Measurements from ENCODE around the gene CPOX.

The CPOX gene

DNA sequence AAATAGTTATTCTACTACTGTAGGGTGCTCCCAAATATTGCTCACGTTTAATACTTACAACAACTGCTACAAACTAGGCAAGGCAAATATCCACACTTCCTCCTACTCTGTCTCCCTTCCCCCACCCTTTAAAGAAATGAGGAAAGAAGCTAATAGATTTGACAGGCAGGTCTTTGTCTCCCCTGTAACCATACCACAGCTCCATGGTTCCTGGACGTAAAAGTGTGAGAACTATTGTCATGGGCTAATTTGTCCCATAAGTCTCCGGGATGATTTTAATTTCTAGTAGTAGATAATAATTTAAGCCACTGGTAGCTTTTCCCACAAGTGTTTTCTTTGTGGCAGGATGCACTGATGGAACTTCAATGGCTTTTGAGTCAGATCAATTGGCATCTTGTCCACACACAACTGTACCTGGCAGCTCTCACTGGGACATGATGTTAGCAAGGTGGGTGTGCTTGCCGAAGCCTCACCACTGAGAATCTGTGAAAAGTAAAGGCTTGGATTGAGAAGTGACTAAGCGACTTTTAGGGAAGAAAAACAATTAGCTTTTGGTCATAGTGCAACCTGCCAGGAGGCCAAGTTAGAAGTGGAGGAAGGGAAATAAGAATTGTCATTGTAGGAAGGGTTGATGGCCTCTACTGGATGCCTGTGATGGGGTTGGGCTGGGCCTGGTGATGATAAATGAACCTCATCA lies 1.4 kb upstream of the CPOX start:
- no peak for DNase-seq

DNA sequence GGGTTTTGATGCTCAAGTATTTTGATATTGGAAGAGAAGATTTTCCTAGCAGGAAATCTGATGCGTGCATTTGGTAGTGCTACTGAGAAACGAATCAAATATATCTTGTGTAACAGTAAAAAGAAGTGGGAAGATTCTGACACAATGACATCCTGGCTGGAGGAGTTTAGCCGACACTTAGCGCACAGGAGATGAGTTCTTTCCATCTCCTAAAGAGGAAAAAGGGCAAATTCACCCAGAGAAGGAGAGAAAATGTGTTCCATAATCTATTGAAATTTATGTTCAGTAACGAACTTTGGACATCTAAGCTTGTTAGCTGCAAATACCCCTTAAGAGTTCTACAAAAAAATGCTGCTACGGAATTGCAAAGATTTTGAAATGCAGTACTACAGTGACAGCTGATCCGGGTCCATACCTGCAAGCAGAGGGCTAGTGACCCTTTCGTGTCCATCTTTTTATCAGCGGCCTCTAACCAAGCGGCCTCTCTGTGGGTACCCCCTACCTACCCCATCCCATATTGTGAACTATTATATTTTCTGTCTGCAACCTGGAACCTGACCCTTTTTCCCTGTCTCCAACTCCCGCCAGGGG lies 971 bp downstream of the CPOX start:
- DNase-seq = no peak

DNA sequence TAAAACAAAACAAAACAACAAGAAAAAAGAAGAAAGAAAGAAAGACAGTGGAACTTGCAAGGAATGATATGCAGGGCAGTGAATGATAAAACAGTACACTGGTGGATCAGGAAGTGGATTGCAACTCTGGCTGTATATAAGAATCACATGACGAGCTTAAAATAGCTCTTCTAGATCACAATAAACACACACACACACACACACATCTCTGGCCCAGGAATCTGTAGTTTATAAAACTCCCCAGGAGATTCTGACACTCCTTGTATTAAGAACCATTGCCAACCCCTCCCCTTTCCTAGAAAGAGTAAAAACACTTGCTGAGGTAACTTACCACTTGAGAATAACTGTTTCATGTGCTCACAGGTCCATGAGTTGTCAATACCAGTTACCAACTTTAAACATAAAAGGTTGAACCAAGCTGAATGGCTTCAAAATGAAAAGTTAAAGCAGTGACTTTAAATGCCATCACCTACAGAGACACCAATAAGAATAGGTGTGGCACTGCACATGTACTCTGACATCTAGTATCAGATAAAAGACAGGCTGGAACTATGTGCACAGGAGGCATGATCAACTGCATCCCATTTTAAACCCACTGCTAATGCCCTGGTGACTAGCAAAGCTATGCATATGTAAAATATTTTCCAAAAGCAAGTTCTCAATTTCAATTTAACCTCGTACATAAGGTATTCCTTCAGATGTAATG lies 3.9 kb downstream of the CPOX start:
- DNase-seq = no peak

DNA sequence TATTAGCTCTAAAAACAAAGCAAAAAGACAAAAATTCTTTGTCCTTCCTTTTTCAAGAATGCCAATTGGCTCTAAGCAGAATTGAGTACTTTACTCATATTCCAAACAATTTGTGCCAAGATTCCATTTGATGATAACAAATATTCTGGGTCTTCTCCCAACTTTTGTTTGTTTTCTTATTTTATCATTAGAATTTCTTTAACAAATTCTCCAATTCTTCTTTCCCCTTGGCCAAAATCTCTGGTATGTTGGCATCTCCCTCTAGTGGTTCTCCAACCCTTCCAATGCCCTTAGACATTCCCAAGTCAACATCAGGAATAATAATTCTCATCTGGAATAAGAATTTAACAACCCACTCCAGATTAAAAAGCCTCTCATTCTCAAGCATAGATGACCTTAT lies 5.3 kb downstream of the CPOX start:
- DNase-seq = no peak

GRCh38 chr3:98587654-98588053 lies 5.8 kb downstream of the CPOX start:
- DNase-seq = no peak

- no peak for DNase-seq
These were observed 8.9 kb downstream of the CPOX start for GRCh38 chr3:98584547-98584946.

DNA sequence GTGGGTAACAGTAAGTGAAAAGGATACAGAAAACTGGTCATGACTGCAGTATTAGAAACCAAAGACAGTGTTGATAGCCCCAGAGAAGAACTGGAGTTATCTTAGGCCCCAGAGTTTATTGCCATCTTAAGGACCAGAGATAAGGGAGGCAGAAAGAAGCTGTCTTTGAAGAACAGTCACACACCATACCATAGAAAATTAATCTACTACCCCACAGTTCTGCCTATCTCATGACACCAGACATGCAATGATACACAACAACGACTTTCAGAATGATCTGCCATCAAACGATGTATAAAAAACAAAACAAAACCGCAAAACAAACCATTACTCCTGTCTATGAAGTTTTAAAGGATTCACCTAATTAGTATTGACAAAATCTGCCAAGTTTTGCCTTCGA lies 9.6 kb downstream of the CPOX start:
- no peak for DNase-seq

- no peak for DNase-seq
These were observed 11.4 kb downstream of the CPOX start for GRCh38 chr3:98582042-98582441.

DNA sequence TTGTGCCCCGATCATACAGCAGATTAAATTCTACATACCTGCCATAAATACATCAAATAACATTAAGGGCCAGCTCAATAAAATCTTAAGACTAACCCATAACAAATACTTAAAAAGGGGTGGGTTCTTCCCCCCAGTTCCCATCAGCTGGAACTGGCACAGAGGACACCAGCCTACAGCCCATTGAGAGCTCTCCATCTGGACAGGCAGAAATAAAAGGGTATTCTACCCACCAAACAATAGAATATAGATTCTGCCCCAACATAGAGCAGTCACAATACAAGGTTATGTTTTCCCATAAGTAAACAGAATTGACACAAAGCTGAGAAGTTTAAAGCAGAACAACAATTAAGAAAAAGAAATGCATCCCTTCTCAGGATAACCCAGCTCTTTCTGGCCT lies 11.9 kb downstream of the CPOX start:
- no peak for DNase-seq

GRCh38 chr3:98580401-98581386 lies 12.7 kb downstream of the CPOX start:
- DNase-seq = no peak

- DNase-seq = no peak
These were observed 16.1 kb downstream of the CPOX start for GRCh38 chr3:98577178-98577895.

GRCh38 chr3:98574132-98574531 lies 19.3 kb downstream of the CPOX start:
- no peak for DNase-seq

DNA sequence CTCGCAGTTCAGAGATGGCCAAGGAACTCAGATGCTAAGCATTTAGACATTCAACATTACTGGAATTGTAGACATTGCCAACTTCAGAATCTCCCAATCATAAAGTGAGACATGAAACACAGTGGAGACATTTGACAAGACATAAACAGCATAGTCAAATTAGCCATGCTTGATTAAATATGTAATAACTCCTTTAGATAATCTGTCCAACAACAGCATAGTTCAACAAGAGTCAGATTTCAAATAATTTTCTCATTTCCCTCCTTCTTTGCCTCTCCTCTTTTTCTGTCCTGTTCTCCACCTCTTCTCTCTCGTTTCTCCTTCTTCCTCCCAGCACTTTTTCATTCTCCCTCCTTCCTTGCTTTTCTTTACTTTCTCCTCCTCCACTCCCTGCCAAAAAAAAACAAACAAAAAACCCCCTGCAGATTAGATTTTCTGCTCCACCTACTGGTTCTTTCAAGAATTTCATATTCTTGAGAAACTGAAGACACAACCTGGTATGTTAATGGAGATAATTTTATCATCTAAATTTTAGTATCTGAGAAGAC lies 20.2 kb downstream of the CPOX start:
- peak in 1 of 2 experiments; percentile 18 for DNase-seq

DNA sequence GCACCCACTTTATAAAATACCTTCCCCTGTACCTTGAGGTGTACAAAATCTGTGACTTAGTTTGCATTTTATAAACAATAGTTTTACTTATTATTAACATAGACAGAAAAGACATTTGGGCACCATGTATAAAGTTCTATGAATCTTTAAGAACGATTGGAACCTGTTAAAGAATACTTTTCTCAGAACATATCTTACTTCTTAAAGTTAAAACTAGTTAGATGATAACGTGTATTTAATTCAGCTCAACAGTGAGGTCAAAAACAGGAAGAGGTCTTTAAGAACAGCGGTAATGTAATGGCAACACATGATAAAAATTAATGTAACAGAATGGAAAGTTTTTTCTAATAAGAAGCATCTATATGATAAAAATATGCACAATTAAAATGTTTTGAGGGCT lies 25.0 kb downstream of the CPOX start:
- DNase-seq = no peak

- no peak for DNase-seq
These were observed 25.6 kb downstream of the CPOX start for GRCh38 chr3:98567666-98568270.

DNA sequence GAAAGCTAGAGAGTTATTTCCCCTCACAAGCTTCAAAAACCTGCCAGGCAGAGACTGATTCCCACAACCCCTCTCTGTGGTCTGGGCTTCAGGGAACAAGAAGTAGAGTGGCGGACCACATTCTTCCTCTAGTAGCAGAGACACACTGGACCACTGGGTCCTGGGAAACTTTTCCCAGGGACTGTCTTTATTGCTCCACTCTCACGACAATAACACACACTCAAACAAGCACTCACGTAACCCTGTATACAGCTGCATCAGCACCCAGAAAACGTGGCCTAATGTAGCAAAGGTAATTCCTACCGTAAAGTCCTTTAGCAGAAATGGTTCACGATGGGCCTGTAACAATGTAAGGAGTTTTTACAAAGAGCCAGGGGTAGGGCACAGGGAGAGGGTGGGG lies 27.6 kb downstream of the CPOX start:
- DNase-seq = no peak

- no peak for DNase-seq
These were observed 28.2 kb downstream of the CPOX start for GRCh38 chr3:98565237-98565643.

- no peak for DNase-seq
These were observed 29.0 kb downstream of the CPOX start for GRCh38 chr3:98564282-98565005.

DNA sequence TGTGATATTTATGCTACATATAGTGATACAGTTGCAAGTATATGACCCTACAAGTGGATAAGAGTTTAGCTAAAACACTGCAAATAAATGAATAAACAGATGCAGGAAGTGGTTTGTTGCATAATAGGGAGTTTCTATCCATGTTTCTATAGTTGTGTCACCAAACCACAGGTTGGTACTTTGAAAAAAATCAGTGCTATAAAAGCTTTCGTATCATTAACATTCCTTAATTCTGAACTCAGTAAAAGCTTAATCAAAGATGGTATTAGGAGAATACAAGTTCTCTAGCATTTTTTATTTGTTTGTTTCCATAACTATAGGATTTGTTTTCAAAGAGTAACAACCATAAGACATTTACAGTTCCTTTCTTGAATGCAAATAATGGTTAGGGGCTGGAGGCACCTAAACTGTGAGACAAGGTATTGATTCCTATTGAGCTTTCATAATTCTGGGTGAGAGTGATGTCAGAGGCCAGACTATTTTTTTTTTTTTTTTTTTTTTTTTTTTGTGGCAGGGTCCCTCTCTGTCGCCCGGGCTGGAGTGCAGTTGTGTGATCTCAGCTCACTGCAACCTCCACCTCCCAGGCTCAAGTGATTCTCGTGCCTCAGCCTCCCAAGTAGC lies 29.6 kb downstream of the CPOX start:
- DNase-seq = no peak

DNA sequence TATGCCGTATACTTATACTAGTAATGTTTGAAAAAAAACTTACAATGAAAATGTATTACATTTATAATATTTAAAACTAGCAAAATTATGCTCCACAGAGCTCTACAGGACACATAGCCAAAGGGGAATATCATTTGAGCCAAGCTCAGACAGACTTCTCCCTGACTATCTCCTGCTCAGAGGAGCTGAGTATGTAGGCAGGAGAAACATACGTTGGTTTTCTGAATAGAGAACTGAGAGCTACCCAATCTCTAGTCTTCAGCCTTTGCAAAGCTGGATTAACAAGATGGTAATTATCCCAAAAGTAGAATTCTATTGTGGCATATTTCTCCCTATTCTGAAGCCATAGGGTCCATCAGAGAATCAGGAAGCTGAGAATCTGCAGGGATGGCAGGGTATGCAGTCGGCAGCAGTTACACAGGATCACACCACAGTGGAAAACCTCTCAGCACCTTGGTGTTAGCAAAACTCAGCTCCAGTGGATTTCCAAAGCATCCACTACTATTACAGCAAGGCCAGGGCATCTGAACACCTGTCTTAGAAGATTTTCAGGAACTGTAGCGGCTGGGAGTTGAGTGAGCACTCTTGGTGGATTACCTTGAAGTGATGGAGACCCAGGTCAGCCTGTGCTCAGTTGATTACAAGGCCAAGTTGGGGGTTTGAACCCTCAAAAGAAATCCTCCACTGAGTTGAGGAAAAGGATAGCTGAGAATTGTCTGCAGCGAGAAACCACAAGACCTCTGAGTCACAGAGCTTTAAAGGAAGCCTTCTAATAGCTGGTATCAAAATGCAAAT lies 31.5 kb downstream of the CPOX start:
- no peak for DNase-seq
